ENCODE measurements around the gene BEND5.

DNA sequence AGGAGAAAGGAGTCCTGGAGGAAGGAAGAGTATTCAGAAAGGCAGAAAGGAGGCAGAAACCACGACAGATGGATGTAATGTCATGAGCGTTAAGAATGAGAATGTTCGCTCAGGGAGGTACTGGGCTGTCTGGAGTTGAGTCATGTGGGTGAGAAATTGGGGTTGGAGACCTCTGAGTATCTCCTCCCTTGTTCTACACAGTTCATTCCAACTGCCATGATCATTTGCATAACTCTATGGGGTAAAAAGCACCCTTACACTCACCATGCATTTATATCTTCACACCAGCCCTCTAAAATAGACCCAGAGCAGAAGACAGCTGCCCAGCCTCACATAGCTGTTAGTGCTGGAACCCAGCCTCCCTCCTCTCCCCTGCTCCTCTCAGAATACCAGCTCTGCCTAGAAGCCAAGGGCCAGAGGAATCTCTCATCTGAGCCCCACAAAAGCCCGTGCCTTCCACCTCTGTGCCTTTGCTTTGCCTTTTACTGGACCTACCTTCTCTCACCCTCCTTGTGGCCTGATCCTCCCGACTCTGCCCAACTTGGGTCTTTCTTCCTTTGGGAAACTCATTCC is 85.2 kb downstream of the BEND5 start:
- TF ChIP-seq, protein P1, sequence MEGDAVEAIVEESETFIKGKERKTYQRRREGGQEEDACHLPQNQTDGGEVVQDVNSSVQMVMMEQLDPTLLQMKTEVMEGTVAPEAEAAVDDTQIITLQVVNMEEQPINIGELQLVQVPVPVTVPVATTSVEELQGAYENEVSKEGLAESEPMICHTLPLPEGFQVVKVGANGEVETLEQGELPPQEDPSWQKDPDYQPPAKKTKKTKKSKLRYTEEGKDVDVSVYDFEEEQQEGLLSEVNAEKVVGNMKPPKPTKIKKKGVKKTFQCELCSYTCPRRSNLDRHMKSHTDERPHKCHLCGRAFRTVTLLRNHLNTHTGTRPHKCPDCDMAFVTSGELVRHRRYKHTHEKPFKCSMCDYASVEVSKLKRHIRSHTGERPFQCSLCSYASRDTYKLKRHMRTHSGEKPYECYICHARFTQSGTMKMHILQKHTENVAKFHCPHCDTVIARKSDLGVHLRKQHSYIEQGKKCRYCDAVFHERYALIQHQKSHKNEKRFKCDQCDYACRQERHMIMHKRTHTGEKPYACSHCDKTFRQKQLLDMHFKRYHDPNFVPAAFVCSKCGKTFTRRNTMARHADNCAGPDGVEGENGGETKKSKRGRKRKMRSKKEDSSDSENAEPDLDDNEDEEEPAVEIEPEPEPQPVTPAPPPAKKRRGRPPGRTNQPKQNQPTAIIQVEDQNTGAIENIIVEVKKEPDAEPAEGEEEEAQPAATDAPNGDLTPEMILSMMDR (IDR thresholded peaks at IDR 0.05) = no peak
- TF ChIP-seq POLR2A (IDR thresholded peaks at IDR 0.05) = no peak

Data from thyroid gland (tissue), 4 donors.